DOHH2 (cell line): ENCODE results near the gene IGF1R.
"Not testable (repeated sequence)": the region's sequence is repeated elsewhere in the genome, so short reads cannot be mapped to it uniquely, and the experiment has no call there.

ENCODE experiments used
- H3F3A ChIP-seq: fragments of 200-600 bp; sonication (generic), shearing (Covaris generic); 2 replicates; pipeline ENCODE4 v1.6.0; 2016; ENCODE audit warnings: antibody characterized with exemption, mild to moderate bottlenecking; ENCODE audit not compliant: control insufficient read depth, insufficient read depth
- H3K27ac ChIP-seq: fragments of 200-600 bp; sonication (generic); 2 replicates; pipeline ENCODE4 v1.5.1; 2014; ENCODE audit warnings: low read depth, mild to moderate bottlenecking, low read length, moderate library complexity
- H3K27me3 ChIP-seq: fragments of 200-600 bp; sonication (generic); 2 replicates; pipeline ENCODE4 v1.6.1; 2014; ENCODE audit warnings: mild to moderate bottlenecking, low read length, mixed read lengths; ENCODE audit not compliant: control insufficient read depth
- H3K36me3 ChIP-seq: fragments of 200-600 bp; sonication (generic); 2 replicates; pipeline ENCODE4 v1.6.1; 2014; ENCODE audit warnings: mild to moderate bottlenecking, low read length, moderate library complexity, mixed read lengths; ENCODE audit not compliant: control insufficient read depth
- H3K4me1 ChIP-seq: fragments of 200-600 bp; sonication (generic); 2 replicates; pipeline ENCODE4 v1.6.1; 2014; ENCODE audit warnings: mild to moderate bottlenecking, low read length, mixed read lengths; ENCODE audit not compliant: control insufficient read depth
- H3K4me2 ChIP-seq: fragments of 200-600 bp; sonication (generic); 2 replicates; pipeline ENCODE4 v1.6.0; 2014; ENCODE audit warnings: mild to moderate bottlenecking, low read length, moderate library complexity
- H3K4me3 ChIP-seq: fragments of 200-600 bp; sonication (generic); 2 replicates; pipeline ENCODE4 v1.5.1; 2014; ENCODE audit warnings: mild to moderate bottlenecking, low read length, mixed read lengths
- H3K79me2 ChIP-seq: fragments of 200-600 bp; sonication (generic); 2 replicates; pipeline ENCODE4 v1.6.1; 2014; ENCODE audit warnings: mild to moderate bottlenecking, low read length, mixed read lengths; ENCODE audit not compliant: control insufficient read depth
- H3K9me2 ChIP-seq: fragments of 200-600 bp; sonication (generic); replicated peaks from 2 replicates; pipeline ENCODE4 v1.6.1; 2014; ENCODE audit warnings: mild to moderate bottlenecking, low read length, mixed read lengths; ENCODE audit not compliant: control insufficient read depth
- H3K9me3 ChIP-seq: fragments of 200-600 bp; sonication (generic); 2 replicates; pipeline ENCODE4 v1.6.1; 2014; ENCODE audit warnings: antibody characterized with exemption, low read length, mixed read lengths; ENCODE audit not compliant: control insufficient read depth, insufficient read depth
- H4K20me1 ChIP-seq: fragments of 200-600 bp; sonication (generic); 2 replicates; pipeline ENCODE4 v1.6.0; 2014; ENCODE audit warnings: low read depth, mild to moderate bottlenecking, antibody characterized with exemption, low read length, moderate library complexity; ENCODE audit not compliant: control insufficient read depth, insufficient read depth
- CTCF ChIP-seq: fragments of 200-600 bp; sonication (generic); IDR thresholded peaks from one replicate; pipeline ENCODE4 v1.5.1; 2014; ENCODE audit warnings: antibody characterized with exemption, mild to moderate bottlenecking, low read depth, low read length; ENCODE audit not compliant: poor library complexity, severe bottlenecking
- EZH2phosphoT487 ChIP-seq: fragments of 200-600 bp; sonication (generic); IDR thresholded peaks from 2 replicates; pipeline ENCODE4 v1.6.1; 2017; ENCODE audit warnings: borderline replicate concordance, mild to moderate bottlenecking, antibody characterized with exemption, low read length, moderate library complexity, mixed read lengths

IGF1R gene

GRCh38 chr15:98999233-98999632, 350.9 kb downstream of the IGF1R start:
- Histone ChIP-seq H3K27me3 (no peaks in the 10 kb centered on the region), H3K4me2 (no peak overlapping the region), H3K4me1 (no peaks in the 10 kb centered on the region), H3F3A (no peaks in the 10 kb centered on the region), H3K79me2 (no peaks in the 10 kb centered on the region), H3K9me2 (no peaks in the 10 kb centered on the region), H3K4me3 (no peak overlapping the region), H3K27ac (no peak overlapping the region), H3K9me3 (no peaks in the 10 kb centered on the region), H3K36me3 (no peaks in the 10 kb centered on the region), H4K20me1 (no peaks in the 10 kb centered on the region)
- TF ChIP-seq EZH2phosphoT487 (no peak), CTCF (no peak)

GRCh38 chr15:99002226-99002625, 353.9 kb downstream of the IGF1R start:
- no peak overlapping the region for H3K4me2 ChIP-seq
- H3F3A ChIP-seq: no peaks in the 10 kb centered on the region
- H3K79me2 ChIP-seq: no peaks in the 10 kb centered on the region
- no peaks in the 10 kb centered on the region for H3K9me2 ChIP-seq
- no peak overlapping the region for H3K27ac ChIP-seq
- no peaks in the 10 kb centered on the region for H4K20me1 ChIP-seq
- no peaks in the 10 kb centered on the region for H3K36me3 ChIP-seq
- H3K4me1 ChIP-seq: no peaks in the 10 kb centered on the region
- H3K27me3 ChIP-seq: no peaks in the 10 kb centered on the region
- TF ChIP-seq EZH2phosphoT487: no peak
- TF ChIP-seq CTCF: no peak
- no peak overlapping the region for H3K4me3 ChIP-seq
- no peaks in the 10 kb centered on the region for H3K9me3 ChIP-seq

- H3K9me2 ChIP-seq, H4K20me1 ChIP-seq, H3K4me2 ChIP-seq, H3F3A ChIP-seq, H3K9me3 ChIP-seq, H3K27ac ChIP-seq, H3K4me3 ChIP-seq, H3K36me3 ChIP-seq, H3K27me3 ChIP-seq, H3K79me2 ChIP-seq, H3K4me1 ChIP-seq: not testable (repeated sequence)
Measured at GRCh38 chr15:99003317-99003716, 355.0 kb downstream of the IGF1R start.

- not testable (repeated sequence) for H4K20me1 ChIP-seq, H3K36me3 ChIP-seq, H3K9me2 ChIP-seq, H3F3A ChIP-seq, H3K4me3 ChIP-seq, H3K27ac ChIP-seq, H3K4me2 ChIP-seq, H3K79me2 ChIP-seq, H3K4me1 ChIP-seq, H3K9me3 ChIP-seq, H3K27me3 ChIP-seq
Measured at GRCh38 chr15:99004998-99005974, 356.9 kb downstream of the IGF1R start.
